Spinal cord (tissue), 10 donors: ENCODE data around the gene ATG7. TPM values are rescaled to one million over a fixed set of nuclear protein-coding genes. Genes with fewer than 3 reads are reported as not detected.
A peak's percentile ranks its signal among the peaks of the same experiment; 100 is the strongest.

Experiments used
- DNase-seq, 6 donors: peaks; one replicate each; pipeline versions ENCODE4 v3.0.0 to v3.0.0-alpha.2; 2013 to 2015; ENCODE audit warnings: low spot score in 6 of 6, low read depth in 4 of 6
- H3K27ac ChIP-seq: one replicate; pipeline ENCODE4 v1.5.1; 2013; ENCODE audit warnings: low read depth, low read length, control low read depth
- H3K27me3 ChIP-seq: one replicate; pipeline ENCODE4 v1.6.1; 2013; ENCODE audit warnings: low read length; ENCODE audit not compliant: control insufficient read depth, insufficient read depth
- H3K36me3 ChIP-seq: one replicate; pipeline ENCODE4 v1.6.1; 2013; ENCODE audit warnings: low read length; ENCODE audit not compliant: control insufficient read depth, insufficient read depth
- H3K4me1 ChIP-seq: one replicate; pipeline ENCODE4 v1.6.1; 2013; ENCODE audit warnings: low read length; ENCODE audit not compliant: control insufficient read depth, insufficient read depth
- H3K4me3 ChIP-seq: one replicate; pipeline ENCODE4 v1.5.1; 2013; ENCODE audit warnings: low read depth, low read length, control low read depth
- H3K9me3 ChIP-seq: one replicate; pipeline ENCODE4 v1.6.1; 2013; ENCODE audit warnings: low read length; ENCODE audit not compliant: control insufficient read depth, insufficient read depth
- WGBS: methylation state at CpG from one replicate; pipeline ENCODE4 v1.1.5; 2013; ENCODE audit warnings: missing lambda C conversion rate; ENCODE audit not compliant: insufficient coverage; 5-methylcytosine and 5-hydroxymethylcytosine counted together
- polyA plus RNA-seq, 2 donors: library from polyadenylated mRNA; unstranded; fragments of 120-200 nt; gene quantifications; one replicate each; pipeline ENCODE4 v1.2.1, GENCODE V29; 2013; ENCODE audit not compliant: insufficient read length in 2 of 2
- total RNA-seq, 2 donors: library from RNA; depleted of rRNA in 1 of 2; stranded (reverse); fragments of 120-200 nt in 1 of 2; fragments of >200 nt in 1 of 2; gene quantifications; one replicate each; pipeline versions ENCODE4 v1.2.3 to v1.2.4, GENCODE V29; 2013 to 2014
- donor health status: healthy.

Gene ATG7
- total and polyA plus RNA-seq, 4 donors = 18.2 to 48.0 (median 26.4) TPM

- no peak for DNase-seq
- 74% methylated on average over 6 of the region's 6 CpGs for WGBS
- H3K27me3 ChIP-seq = no peaks in the 10 kb centered on the region
- H3K4me1 ChIP-seq = no peaks in the 10 kb centered on the region
- no peak overlapping the region for H3K27ac ChIP-seq
- no peak overlapping the region for H3K4me3 ChIP-seq
- no peaks in the 10 kb centered on the region for H3K36me3 ChIP-seq
- H3K9me3 ChIP-seq = no peaks in the 10 kb centered on the region
These were observed 151.7 kb downstream of the ATG7 start for GRCh38 chr3:11423868-11424267.

DNA sequence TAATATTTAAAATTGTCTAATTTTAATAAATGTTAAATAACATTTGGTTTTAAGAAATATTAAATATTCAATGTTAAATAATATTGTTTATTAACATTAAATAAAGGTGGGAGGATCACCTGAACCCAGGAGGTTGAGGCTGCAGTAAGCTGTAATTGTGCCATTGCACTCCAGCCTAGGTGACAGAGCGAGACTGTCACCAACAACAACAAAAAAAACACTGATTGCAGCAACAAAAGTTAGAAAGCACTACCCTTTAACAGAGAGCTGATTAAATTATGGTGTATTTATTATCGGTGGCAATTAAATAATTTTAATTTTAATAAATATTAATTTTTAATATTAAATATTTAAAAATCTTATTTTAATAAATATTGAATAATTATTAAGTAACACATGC is 152.1 kb downstream of the ATG7 start:
- no peak for DNase-seq
- H3K27me3 ChIP-seq = no peaks in the 10 kb centered on the region
- WGBS = no CpG with 5 or more reads among the region's 2 CpGs
- H3K9me3 ChIP-seq = no peaks in the 10 kb centered on the region
- H3K4me1 ChIP-seq = no peaks in the 10 kb centered on the region
- H3K36me3 ChIP-seq = no peaks in the 10 kb centered on the region
- no peak overlapping the region for H3K27ac ChIP-seq
- H3K4me3 ChIP-seq = no peak overlapping the region

GRCh38 chr3:11430207-11430606 is 158.0 kb downstream of the ATG7 start:
- no peaks in the 10 kb centered on the region for H3K9me3 ChIP-seq
- no peak for DNase-seq
- H3K4me3 ChIP-seq = no peak overlapping the region
- H3K27ac ChIP-seq = no peak overlapping the region
- H3K4me1 ChIP-seq = no peaks in the 10 kb centered on the region
- H3K36me3 ChIP-seq = no peaks in the 10 kb centered on the region
- no peaks in the 10 kb centered on the region for H3K27me3 ChIP-seq
- WGBS = no CpG with 5 or more reads among the region's 6 CpGs

DNA sequence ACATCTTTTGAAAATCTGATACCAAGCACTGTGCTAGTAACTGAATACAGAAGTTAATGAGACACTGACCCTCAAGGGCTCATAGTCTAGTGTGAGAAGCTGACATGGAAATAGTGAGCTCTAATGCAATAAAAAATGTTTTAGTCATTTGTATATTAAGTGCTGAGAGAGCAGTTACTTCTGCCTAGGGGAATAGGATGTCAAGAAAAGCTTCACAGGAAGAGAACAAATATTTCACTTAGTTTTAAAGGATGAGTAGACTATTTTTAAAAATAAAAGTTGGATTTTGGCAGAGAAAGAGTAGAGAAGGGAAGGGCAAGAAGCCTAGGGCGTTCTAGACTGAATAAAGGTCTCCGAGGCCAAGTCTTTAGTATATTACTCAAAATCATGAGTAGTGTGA is 158.4 kb downstream of the ATG7 start:
- no CpG with 5 or more reads among the region's 2 CpGs for WGBS
- no peak for DNase-seq
- Histone ChIP-seq H3K36me3 (no peaks in the 10 kb centered on the region), H3K27me3 (no peaks in the 10 kb centered on the region), H3K4me3 (no peak overlapping the region), H3K4me1 (no peaks in the 10 kb centered on the region), H3K27ac (no peak overlapping the region), H3K9me3 (no peaks in the 10 kb centered on the region)

DNA sequence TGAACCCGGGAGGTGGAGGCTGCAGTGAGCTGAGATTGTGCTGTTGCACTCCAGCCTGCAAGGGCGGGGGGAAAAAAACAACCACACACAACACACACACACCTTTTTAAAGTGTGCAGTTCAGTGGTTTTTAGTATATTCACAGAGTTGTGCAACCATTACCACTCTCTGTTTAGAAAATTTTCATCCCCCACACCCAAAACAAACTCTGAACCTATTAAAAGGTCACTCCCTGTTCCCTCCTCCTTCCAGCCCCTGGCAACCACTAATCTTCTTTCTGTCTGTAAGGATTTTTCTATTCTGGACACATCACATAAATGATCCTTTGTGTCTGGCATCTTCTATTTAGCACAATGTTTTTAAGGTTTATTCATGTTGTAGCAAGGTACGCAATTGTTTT is 159.1 kb downstream of the ATG7 start:
- Histone ChIP-seq H3K4me3 (no peak overlapping the region), H3K27ac (no peak overlapping the region), H3K27me3 (no peaks in the 10 kb centered on the region), H3K4me1 (no peaks in the 10 kb centered on the region), H3K36me3 (no peaks in the 10 kb centered on the region), H3K9me3 (no peaks in the 10 kb centered on the region)
- DNase-seq = no peak
- WGBS = no CpG with 5 or more reads among the region's 3 CpGs

GRCh38 chr3:11434017-11434526 is 161.9 kb downstream of the ATG7 start:
- DNase-seq = peak in 2 of 6 donors; percentile 16 to 75
- 73% methylated on average over 3 of the region's 3 CpGs for WGBS
- H3K27ac ChIP-seq = peak overlapping the region; percentile 62
- H3K36me3 ChIP-seq = no peaks in the 10 kb centered on the region
- H3K4me1 ChIP-seq = no peaks in the 10 kb centered on the region
- no peak overlapping the region for H3K4me3 ChIP-seq
- H3K9me3 ChIP-seq = no peaks in the 10 kb centered on the region
- no peaks in the 10 kb centered on the region for H3K27me3 ChIP-seq

DNA sequence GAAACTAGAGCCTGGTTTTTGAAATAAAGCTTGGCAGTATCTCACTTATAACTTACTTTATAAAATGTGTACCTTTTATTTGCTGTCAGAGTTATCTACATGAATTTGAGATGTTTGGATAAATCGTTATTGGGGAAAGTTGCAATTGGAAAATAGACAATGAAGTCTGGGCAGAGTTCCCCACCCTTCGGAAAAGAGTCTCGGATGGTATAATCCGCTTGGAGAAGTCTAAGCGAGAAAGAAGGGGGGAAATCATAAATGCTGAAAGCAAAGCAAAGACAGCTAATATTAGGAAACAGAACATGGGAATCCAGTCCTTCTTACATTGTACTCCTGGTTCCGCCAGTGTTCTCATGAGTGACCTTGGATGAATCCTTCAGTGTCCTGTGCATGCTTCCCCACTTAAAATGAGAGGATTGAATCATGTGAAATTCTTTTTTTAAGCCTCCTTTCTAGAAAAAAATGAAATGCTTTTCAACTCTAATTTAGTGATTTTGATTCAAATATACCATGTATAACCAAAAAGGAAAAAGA is 162.4 kb downstream of the ATG7 start:
- Histone ChIP-seq H3K4me1 (no peaks in the 10 kb centered on the region), H3K36me3 (no peaks in the 10 kb centered on the region), H3K4me3 (no peak overlapping the region), H3K27ac (peak overlapping the region; percentile 62), H3K27me3 (no peaks in the 10 kb centered on the region), H3K9me3 (no peaks in the 10 kb centered on the region)
- DNase-seq = no peak
- 80% methylated on average over 3 of the region's 6 CpGs for WGBS

DNA sequence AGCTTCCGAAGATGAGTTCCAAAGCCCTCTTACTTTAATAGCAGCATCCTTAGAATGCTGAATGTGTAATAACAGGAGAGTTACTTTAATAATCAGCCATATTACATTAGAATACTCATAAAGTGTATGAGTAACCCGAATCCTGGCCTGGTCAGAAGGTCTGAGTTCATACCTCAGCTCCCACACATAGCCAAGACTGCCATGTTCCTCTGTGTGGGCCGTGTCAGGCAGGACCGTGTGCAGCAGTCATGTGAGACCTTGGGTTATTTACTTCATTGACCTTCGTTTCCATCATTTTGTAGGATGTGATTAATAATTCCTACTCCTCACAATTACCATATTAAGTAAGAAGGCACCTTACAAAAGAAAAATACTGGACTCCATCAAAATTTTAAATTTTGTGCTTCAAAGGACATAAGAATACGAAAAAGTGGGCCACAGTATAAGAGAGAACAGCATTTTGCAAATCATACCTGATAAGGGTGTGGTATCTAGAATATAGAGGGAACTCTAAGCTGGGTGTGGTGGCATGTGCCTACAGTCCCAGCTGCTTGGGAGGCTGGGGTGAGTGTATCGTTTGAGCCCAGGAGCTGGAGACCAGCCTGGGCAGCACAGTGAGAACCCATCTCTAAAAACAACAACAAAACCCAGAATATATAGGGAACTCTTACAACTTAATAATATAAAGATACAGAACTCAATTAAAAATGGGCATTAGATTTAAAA is 163.4 kb downstream of the ATG7 start:
- H3K27me3 ChIP-seq = no peaks in the 10 kb centered on the region
- H3K4me3 ChIP-seq = no peak overlapping the region
- no peaks in the 10 kb centered on the region for H3K36me3 ChIP-seq
- peak overlapping the region; percentile 29 for H3K27ac ChIP-seq
- DNase-seq = no peak
- H3K9me3 ChIP-seq = no peaks in the 10 kb centered on the region
- no peaks in the 10 kb centered on the region for H3K4me1 ChIP-seq
- WGBS = 100% methylated on average over 1 of the region's 7 CpGs

- Histone ChIP-seq H3K27ac (peak overlapping the region; percentile 60), H3K9me3 (no peaks in the 10 kb centered on the region), H3K4me1 (no peaks in the 10 kb centered on the region), H3K36me3 (no peaks in the 10 kb centered on the region), H3K27me3 (no peaks in the 10 kb centered on the region), H3K4me3 (no peak overlapping the region)
- no peak for DNase-seq
- no CpG with 5 or more reads among the region's 2 CpGs for WGBS
These were observed 164.6 kb downstream of the ATG7 start for GRCh38 chr3:11436775-11437174.

GRCh38 chr3:11437506-11437905 is 165.3 kb downstream of the ATG7 start:
- Histone ChIP-seq H3K36me3 (no peaks in the 10 kb centered on the region), H3K27me3 (no peaks in the 10 kb centered on the region), H3K4me1 (no peaks in the 10 kb centered on the region), H3K9me3 (no peaks in the 10 kb centered on the region), H3K4me3 (no peak overlapping the region), H3K27ac (peak overlapping the region; percentile 60)
- WGBS = 92% methylated on average over 6 of the region's 6 CpGs
- no peak for DNase-seq
